Activated CD4-positive, alpha-beta T cell treated with anti-CD3 and anti-CD28 coated beads for 48 hours (primary cell): ENCODE results near the gene GJB4.
A peak's percentile ranks its signal among the peaks of the same experiment; 100 is the strongest.
"Not testable (repeated sequence)": the region's sequence is repeated elsewhere in the genome, so short reads cannot be mapped to it uniquely, and the experiment has no call there.

ENCODE experiments used
- DNase-seq: peaks from one replicate; pipeline ENCODE4 v3.0.0-alpha.2; 2020

GJB4 gene

GRCh38 chr1:34759503-34760357 is at the start of gene GJB4:
TSS of gene GJB4 (plus strand) at chr1:34759740. CDS start at chr1:34761255, 1,515 bp downstream.
- DNase-seq = no peak

- no peak for DNase-seq
Measured at GRCh38 chr1:34710812-34711211, 48.7 kb upstream of the GJB4 start.

GRCh38 chr1:34711485-34711884 is 48.1 kb upstream of the GJB4 start:
- DNase-seq = no peak

- DNase-seq = no peak
Measured at GRCh38 chr1:34712007-34712688, 47.4 kb upstream of the GJB4 start.

DNA sequence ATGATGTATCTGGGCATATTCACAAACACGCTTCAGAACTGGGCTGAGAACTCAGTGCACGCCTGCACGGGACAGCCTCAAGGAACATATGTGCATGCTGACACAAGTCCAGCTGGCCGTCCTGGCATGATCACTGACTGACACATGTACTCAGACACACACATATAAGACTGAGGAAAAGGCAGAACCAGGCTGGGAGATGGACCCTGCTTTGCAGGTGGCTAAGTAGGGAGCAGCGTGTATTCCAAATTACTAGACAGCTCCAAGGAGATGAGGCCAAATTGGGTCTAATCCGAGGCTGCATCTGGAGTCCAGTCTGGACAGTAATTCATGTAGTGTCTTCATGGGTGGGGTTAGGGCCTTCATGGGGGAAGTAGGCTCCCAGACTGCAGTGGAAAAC is 46.1 kb upstream of the GJB4 start:
- no peak for DNase-seq

DNA sequence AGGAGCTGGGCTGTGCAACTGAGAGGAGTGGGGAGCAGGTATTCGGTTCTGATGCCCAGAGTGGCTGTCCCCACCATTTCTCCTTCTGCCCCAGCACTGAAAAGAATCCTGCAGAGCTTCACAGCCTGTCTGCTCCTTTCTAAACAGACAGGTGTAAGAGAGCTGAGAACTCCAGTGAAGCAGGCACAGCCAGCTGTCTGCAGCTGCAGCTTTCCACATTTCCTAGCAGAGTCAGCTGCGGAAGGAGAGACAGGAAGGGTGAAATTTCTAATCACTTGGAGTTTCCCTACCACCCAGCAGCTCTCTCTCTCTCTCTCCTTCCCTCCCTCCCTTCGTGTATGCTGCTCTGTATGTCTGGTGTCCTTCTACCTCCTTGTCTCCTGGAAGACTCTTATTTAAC is 45.2 kb upstream of the GJB4 start:
- no peak for DNase-seq

DNA sequence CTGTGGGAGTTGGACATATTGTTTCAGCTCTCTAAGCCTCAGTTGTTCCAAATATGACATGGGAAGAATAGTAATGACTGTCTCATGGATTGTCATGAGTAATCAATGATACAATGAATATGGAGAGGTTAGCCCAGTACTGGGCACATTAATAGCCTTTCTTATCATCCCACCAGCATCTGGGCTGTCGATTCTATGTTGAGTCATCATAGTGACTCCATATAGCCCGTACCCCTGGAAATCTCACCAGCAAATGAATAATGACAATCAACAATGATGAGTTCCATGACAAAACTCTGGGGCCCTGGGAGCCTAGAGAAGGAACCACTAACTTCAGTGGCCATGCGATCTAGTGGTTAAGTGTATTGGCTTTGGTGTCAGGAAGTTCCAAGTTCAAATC is 44.4 kb upstream of the GJB4 start:
- no peak for DNase-seq

DNA sequence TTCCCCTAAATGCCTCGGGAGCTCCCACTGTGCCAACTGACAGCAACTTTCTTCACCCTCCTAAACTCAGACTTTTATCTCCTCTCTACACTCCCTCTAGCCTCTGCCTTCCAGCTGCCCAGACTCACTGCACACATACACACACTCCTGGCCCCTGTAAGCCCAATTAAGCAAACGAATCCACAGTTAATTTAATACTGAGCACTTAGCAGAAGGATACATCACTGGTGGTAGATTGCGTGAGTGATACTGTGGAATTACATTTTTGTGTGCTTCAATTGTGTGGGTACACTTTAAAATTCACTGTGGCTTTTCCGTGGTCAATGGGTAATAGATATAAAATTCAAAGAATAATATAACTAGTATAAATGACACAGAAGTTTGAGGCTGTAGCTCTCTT is 38.3 kb upstream of the GJB4 start:
- no peak for DNase-seq

- DNase-seq = no peak
Measured at GRCh38 chr1:34721646-34722355, 37.7 kb upstream of the GJB4 start.

- no peak for DNase-seq
Measured at GRCh38 chr1:34726861-34727260, 32.7 kb upstream of the GJB4 start.

- DNase-seq = no peak
Measured at GRCh38 chr1:34730485-34730884, 29.1 kb upstream of the GJB4 start.

DNA sequence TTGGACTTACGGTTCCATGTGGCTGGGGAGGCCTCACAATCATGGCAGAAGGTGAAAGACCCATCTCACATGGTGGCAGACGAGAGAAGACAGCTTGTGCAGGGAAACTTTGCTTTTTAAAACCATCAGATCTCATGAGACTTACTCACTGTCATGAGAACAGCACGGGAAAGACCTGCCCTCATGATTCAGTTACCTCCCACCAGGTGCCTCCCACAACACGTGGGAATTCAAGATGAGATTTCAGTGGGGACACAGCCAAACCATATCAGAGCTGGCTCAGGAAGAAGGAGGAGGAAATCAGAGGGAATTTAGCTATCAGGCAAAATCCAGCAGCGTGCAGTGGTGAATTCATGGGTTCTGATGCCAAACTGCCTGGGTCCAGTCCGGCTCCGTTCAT is 26.7 kb upstream of the GJB4 start:
- not testable (repeated sequence) for DNase-seq

DNA sequence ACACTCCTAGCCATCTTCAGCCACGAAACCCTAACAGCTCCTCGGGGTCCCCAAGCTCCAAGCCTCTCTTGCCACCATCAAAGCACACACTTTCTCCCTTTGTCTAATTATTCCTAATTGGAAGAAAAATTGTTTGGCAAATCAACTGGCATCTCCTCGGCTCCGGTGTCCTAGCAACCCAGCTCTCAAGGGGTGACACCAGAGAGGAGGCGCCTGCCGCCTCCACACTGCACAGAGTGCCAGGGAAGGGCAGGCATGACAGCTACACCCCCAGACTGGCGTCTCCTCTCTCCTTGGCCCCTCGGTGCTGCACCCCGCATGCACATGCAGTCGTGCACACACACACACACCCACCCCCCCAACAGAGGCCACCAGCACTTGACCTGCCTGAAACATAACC is 22.8 kb upstream of the GJB4 start:
- no peak for DNase-seq

- not testable (repeated sequence) for DNase-seq
Measured at GRCh38 chr1:34737236-34737635, 22.3 kb upstream of the GJB4 start.

DNA sequence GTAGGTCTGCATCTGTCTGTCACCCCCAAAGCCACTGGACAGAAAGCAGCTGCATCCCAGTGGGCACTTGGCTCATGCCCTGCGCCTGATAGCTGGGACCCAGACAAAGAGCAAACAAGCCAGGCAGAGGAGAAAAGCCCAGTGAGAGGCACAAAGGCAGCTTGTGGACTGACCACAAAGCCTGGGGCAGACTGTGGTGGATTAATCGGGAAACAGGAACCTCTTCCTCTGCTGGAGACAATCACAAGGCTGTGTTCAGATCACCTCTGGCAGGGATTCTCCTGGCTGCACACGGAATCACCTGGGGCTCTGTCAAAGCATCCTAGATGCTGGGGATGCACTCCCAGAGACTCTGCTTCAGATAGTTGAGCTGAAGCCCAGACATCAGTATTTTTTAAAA is 19.9 kb upstream of the GJB4 start:
- no peak for DNase-seq

- DNase-seq = no peak
Measured at GRCh38 chr1:34740161-34740868, 19.2 kb upstream of the GJB4 start.

DNA sequence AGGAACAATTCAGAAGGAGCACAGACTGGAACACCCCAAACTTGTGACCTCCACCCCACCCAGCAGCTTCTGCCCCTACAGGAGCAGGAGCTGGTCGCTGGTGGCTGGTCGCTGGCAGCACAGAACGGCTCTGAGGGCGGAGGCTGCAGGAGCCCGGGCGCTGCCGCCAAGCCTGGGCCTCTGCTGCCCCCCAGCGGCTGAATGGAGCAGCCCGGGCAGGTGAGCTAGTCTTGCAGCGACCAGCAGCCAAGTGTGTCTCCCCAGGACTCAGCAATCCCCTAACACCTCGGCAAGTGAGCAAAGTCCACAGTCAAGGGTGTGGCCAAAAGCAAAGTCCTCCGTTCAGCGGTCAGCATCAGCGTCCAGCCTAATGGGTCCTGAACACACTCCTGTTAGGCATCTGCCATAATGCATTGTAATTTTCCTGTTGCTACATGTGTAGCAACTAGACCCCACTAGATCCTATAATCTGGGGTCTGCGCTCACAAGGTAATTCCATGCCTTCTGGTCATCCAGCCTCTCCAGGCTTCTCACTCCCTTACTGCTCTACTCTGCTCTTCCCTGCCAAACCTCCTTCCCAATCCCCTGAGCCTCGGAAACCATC is 16.8 kb upstream of the GJB4 start:
- DNase-seq = peak; percentile 88

DNA sequence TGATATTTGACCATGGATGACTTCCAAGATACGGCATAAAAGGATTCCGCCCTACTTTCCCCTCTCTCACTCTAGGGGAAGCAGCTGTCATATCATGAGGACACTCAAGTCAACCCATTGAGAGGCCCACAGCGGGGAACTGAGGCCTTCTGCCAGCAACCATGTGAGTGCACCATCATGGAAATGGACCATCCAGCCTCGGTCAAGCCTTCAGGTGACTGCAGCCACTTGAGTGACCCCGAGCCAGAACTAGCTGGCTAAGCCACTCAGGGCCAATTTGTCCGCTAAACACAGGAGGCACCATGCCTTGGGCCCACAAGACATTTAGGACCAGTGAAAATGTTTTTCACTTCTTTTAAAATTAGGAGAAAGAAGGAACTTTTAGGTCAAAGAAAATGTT is 15.8 kb upstream of the GJB4 start:
- no peak for DNase-seq

DNA sequence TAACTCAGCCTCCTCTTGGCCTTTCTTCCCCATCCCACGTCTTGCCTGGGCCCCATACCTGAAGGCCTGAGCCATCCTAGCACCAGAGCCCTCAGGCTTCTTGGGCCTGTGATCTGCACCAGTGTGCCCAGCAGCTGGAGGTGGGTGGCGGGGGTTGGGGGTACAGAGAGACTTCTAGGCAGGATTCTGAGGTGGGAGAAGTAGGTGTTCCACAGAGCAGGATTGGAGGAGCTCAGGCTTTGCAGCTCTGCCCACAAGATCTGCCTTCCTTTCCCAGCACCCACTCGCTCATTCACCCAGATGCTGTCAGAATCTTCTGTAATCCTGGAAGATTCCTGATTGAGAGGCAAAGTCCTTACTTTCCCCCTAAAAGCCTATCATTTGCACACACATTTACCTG is 14.7 kb upstream of the GJB4 start:
- DNase-seq = no peak

- no peak for DNase-seq
Measured at GRCh38 chr1:34745666-34746065, 13.9 kb upstream of the GJB4 start.

- no peak for DNase-seq
Measured at GRCh38 chr1:34746101-34746500, 13.4 kb upstream of the GJB4 start.

DNA sequence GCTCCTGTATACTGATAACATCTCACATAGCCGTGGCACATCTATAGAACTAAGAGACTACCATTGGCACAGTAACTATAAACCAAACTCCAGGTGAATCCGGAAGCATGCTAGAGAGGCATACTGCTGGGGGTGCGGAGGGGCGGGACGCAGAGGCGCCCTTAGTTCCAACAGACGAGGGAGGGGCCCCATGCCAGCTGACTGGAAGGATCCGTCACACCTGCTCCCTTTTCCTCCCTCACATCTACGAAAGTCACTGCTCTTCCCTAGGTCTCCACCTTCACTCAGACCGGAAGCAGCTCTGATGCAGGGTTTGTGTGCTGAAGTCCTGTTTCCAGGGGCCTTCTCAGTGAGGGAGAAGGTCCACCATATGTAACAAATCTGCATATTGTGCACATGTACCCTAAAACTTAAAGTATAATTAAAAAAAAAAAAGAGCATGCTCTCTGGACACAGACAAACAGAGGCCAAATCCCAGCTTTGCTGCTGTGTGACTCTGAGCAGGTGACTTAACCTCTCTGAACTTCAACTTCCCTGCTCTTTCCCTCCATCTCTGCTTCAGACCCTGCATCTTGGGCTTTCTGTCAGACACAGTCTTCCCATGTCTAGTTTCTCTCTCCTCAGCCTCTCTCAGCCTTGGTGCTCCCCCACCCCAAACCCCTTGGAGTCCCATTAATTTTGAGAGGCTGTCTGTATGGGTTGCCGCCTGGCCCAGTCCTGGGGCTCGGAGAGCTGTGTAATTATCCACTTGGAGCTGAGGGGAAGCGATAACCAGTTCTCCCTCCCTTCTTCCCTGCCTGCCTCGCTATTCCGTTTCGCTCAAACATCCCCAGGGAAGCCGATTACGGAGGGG is 12.5 kb upstream of the GJB4 start:
- DNase-seq = no peak
